NB4 (cell line): ENCODE results near the gene ICAM1.

Source experiments
- MAX ChIP-seq: IDR thresholded peaks from 2 replicates; pipeline ENCODE4 v1.6.1; 2011; ENCODE audit warnings: low read depth, low read length
- POLR2A ChIP-seq: IDR thresholded peaks from 2 replicates; pipeline ENCODE4 v1.6.1; 2011; ENCODE audit warnings: mild to moderate bottlenecking; ENCODE audit not compliant: insufficient read length; ENCODE audit errors: extremely low read depth
- TF ChIP-seq, protein P1 (sequence below): IDR thresholded peaks from one replicate; pipeline ENCODE4 v1.5.1; 2012; ENCODE audit warnings: low read depth, low read length

- TF ChIP-seq MAX, result no peak
- TF ChIP-seq, protein P1, sequence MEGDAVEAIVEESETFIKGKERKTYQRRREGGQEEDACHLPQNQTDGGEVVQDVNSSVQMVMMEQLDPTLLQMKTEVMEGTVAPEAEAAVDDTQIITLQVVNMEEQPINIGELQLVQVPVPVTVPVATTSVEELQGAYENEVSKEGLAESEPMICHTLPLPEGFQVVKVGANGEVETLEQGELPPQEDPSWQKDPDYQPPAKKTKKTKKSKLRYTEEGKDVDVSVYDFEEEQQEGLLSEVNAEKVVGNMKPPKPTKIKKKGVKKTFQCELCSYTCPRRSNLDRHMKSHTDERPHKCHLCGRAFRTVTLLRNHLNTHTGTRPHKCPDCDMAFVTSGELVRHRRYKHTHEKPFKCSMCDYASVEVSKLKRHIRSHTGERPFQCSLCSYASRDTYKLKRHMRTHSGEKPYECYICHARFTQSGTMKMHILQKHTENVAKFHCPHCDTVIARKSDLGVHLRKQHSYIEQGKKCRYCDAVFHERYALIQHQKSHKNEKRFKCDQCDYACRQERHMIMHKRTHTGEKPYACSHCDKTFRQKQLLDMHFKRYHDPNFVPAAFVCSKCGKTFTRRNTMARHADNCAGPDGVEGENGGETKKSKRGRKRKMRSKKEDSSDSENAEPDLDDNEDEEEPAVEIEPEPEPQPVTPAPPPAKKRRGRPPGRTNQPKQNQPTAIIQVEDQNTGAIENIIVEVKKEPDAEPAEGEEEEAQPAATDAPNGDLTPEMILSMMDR, result no peak
- no peak for TF ChIP-seq POLR2A
Measured at GRCh38 chr19:10293637-10294367, 22.9 kb downstream of the ICAM1 start.
